MCF 10A (cell line): ENCODE results near the gene VWA3B. TPM values are rescaled to one million over a fixed set of nuclear protein-coding genes. Genes with fewer than 3 reads are reported as not detected.
"Not testable (repeated sequence)": the region's sequence is repeated elsewhere in the genome, so short reads cannot be mapped to it uniquely, and the experiment has no call there.

ENCODE experiments used
- BruUV-seq: library from RNA; stranded (reverse); fragments of 400-500 nt; replicated peaks from 2 replicates; lab custom pipeline; 2021; lab: Mats Ljungman, UMichigan
- CTCF ChIA-PET: fragments of 300-600 bp; sonication (Branson Sonifier 250); formaldehyde crosslinking; extraction: SDS; loops from one replicate; lab custom pipeline; 2021; ENCODE audit warnings: antibody characterized with exemption, inconsistent platforms; lab: Yijun Ruan, JAX
- POLR2A ChIA-PET: fragments of 300-600, 350-650 bp; sonication (Branson Sonifier 250); formaldehyde crosslinking; extraction: SDS; loops from one replicate; lab custom pipeline; 2020; ENCODE audit warnings: antibody characterized with exemption, inconsistent platforms; lab: Yijun Ruan, JAX
- DNase-seq: peaks from one replicate; pipeline ENCODE4 v3.0.0-alpha.2; 2018; ENCODE audit not compliant: unreplicated experiment
- H3K27ac Mint-ChIP-seq: one replicate; pipeline ENCODE4 v1.8.0; 2022; ENCODE audit warnings: mild to moderate bottlenecking, low read depth, mixed read lengths; ENCODE audit not compliant: unreplicated experiment
- H3K27me3 Mint-ChIP-seq: one replicate; pipeline ENCODE4 v1.8.0; 2022; ENCODE audit warnings: mixed read lengths; ENCODE audit not compliant: insufficient read depth, unreplicated experiment
- H3K36me3 Mint-ChIP-seq: one replicate; pipeline ENCODE4 v1.8.0; 2022; ENCODE audit warnings: mild to moderate bottlenecking, moderate library complexity, mixed read lengths; ENCODE audit not compliant: insufficient read depth, unreplicated experiment
- H3K4me1 Mint-ChIP-seq: one replicate; pipeline ENCODE4 v1.8.0; 2022; ENCODE audit warnings: mixed read lengths; ENCODE audit not compliant: insufficient read depth, unreplicated experiment
- H3K4me3 Mint-ChIP-seq: one replicate; pipeline ENCODE4 v1.8.0; 2022; ENCODE audit warnings: mild to moderate bottlenecking, moderate library complexity, mixed read lengths; ENCODE audit not compliant: unreplicated experiment
- H3K9me3 Mint-ChIP-seq: one replicate; pipeline ENCODE4 v1.8.0; 2022; ENCODE audit warnings: mixed read lengths; ENCODE audit not compliant: unreplicated experiment
- CTCF ChIP-seq: fragments of 200-600 bp; IDR thresholded peaks from one replicate; pipeline ENCODE4 v1.8.0; 2022; ENCODE audit warnings: antibody characterized with exemption, mild to moderate bottlenecking; ENCODE audit not compliant: unreplicated experiment
- intact Hi-C: fragments of 100-400 bp; cut with micrococcal nuclease; formaldehyde crosslinking; loops from 2 replicates; pipeline ENCODE4 v1.14.1; 2022
- total RNA-seq: library from RNA; stranded (reverse); gene quantifications from 2 replicates; pipeline ENCODE4 v1.2.3, GENCODE V29; 2022

The VWA3B gene
- total RNA-seq, 1 experiment from 2014 or later = not detected

- no peaks in the 10 kb centered on the region for H3K9me3 Mint-ChIP-seq
- no peaks in the 10 kb centered on the region for H3K36me3 Mint-ChIP-seq
- H3K27me3 Mint-ChIP-seq = peaks cover 23% of the 10 kb centered on the region
- intact Hi-C loops = no loop called here
- no peak for TF ChIP-seq CTCF
- no TSS peak for BruUV-seq
- ChIA-PET POLR2A (no interaction called here), CTCF (interaction anchor here (2.8 kb wide), 1 partner anchor 14 kb away, joined by 15 read pairs; no protein-coding TSS in a partner anchor)
- no peak overlapping the region for H3K27ac Mint-ChIP-seq
- no peak for DNase-seq
- no peak overlapping the region for H3K4me3 Mint-ChIP-seq
- H3K4me1 Mint-ChIP-seq = no peaks in the 10 kb centered on the region
Measured at GRCh38 chr2:98254504-98255059, 167.6 kb downstream of the VWA3B start.

- POLR2A ChIA-PET = no interaction called here
Measured at GRCh38 chr2:98258906-98259305, 171.9 kb downstream of the VWA3B start.

GRCh38 chr2:98263362-98263761 lies 176.4 kb downstream of the VWA3B start:
- ChIA-PET CTCF (interaction anchor here (0.5 kb wide), 1 partner anchor 520 kb away, joined by 3 read pairs; no protein-coding TSS in a partner anchor), POLR2A (no interaction called here)
- Mint-ChIP-seq H3K27ac (no peak overlapping the region), H3K27me3 (peaks cover 9% of the 10 kb centered on the region), H3K4me3 (no peak overlapping the region), H3K36me3 (no peaks in the 10 kb centered on the region), H3K4me1 (no peaks in the 10 kb centered on the region), H3K9me3 (peaks cover 12% of the 10 kb centered on the region)
- TF ChIP-seq CTCF = no peak
- BruUV-seq = no TSS peak
- intact Hi-C loops = loop anchor here (10.0 kb wide), 1 partner anchor 269 kb away; the partner anchor contains the start of gene TMEM131
- DNase-seq = no peak

More at GRCh38 chr2:98258906-98259305, 171.9 kb downstream of the VWA3B start:
- CTCF ChIA-PET = interaction anchor here (1.5 kb wide), 1 partner anchor 452 kb away, joined by 4 read pairs; no protein-coding TSS in a partner anchor
- H3K4me3 Mint-ChIP-seq = no peak overlapping the region
- peaks cover 5% of the 10 kb centered on the region for H3K9me3 Mint-ChIP-seq
- peaks cover 25% of the 10 kb centered on the region for H3K27me3 Mint-ChIP-seq
- intact Hi-C loops = no loop called here
- H3K36me3 Mint-ChIP-seq = no peaks in the 10 kb centered on the region
- no peak for TF ChIP-seq CTCF
- H3K4me1 Mint-ChIP-seq = no peaks in the 10 kb centered on the region
- DNase-seq = no peak
- no peak overlapping the region for H3K27ac Mint-ChIP-seq
- BruUV-seq = no TSS peak

- not testable (repeated sequence) for H3K27ac Mint-ChIP-seq, H3K27me3 Mint-ChIP-seq, DNase-seq, BruUV-seq, H3K36me3 Mint-ChIP-seq, H3K4me3 Mint-ChIP-seq
- ChIA-PET CTCF (interaction anchor here (0.6 to 4.4 kb wide), 21 partner anchors 14 to 583 kb away, joined by 3 to 34 read pairs (median 4); no protein-coding TSS in a partner anchor), POLR2A (interaction anchor here (0.9 kb wide), 1 partner anchor 461 kb away, joined by 3 read pairs; no protein-coding TSS in a partner anchor)
- intact Hi-C loops = loop anchor here (2.0 to 10.0 kb wide), 2 partner anchors 273 to 567 kb away; partner anchors contain the start of gene TMEM131
- Mint-ChIP-seq H3K9me3 (peaks cover 12% of the 10 kb centered on the region), H3K4me1 (peaks cover 13% of the 10 kb centered on the region)
Measured at GRCh38 chr2:98268225-98268624, 181.3 kb downstream of the VWA3B start.
